ENCODE data around the gene CAMK1D.

CAMK1D gene

GRCh38 chr10:12500381-12501303, 151.3 kb downstream of the CAMK1D start:
- no peak for DNase-seq

GRCh38 chr10:12501324-12501723, 152.0 kb downstream of the CAMK1D start:
- no peak for DNase-seq

- no peak for DNase-seq
These were observed 152.6 kb downstream of the CAMK1D start for GRCh38 chr10:12501841-12502525.

GRCh38 chr10:12502526-12503274, 153.4 kb downstream of the CAMK1D start:
- no peak for DNase-seq

GRCh38 chr10:12503311-12503710, 154.0 kb downstream of the CAMK1D start:
- no peak for DNase-seq

GRCh38 chr10:12504176-12504575, 154.8 kb downstream of the CAMK1D start:
- no peak for DNase-seq

GRCh38 chr10:12504628-12505027, 155.3 kb downstream of the CAMK1D start:
- DNase-seq = no peak

- no peak for DNase-seq
These were observed 156.3 kb downstream of the CAMK1D start for GRCh38 chr10:12505683-12506082.

- no peak for DNase-seq
These were observed 158.0 kb downstream of the CAMK1D start for GRCh38 chr10:12507165-12507850.

GRCh38 chr10:12508165-12508564, 158.8 kb downstream of the CAMK1D start:
- DNase-seq = no peak

GRCh38 chr10:12509016-12509793, 159.9 kb downstream of the CAMK1D start:
- DNase-seq = no peak

- no peak for DNase-seq
These were observed 160.4 kb downstream of the CAMK1D start for GRCh38 chr10:12509794-12510100.

- DNase-seq = no peak
These were observed 161.2 kb downstream of the CAMK1D start for GRCh38 chr10:12510501-12510941.

- no peak for DNase-seq
These were observed 161.6 kb downstream of the CAMK1D start for GRCh38 chr10:12510984-12511383.

- DNase-seq = no peak
These were observed 162.3 kb downstream of the CAMK1D start for GRCh38 chr10:12511651-12512050.

GRCh38 chr10:12512332-12513002, 163.1 kb downstream of the CAMK1D start:
- no peak for DNase-seq

- no peak for DNase-seq
These were observed 163.6 kb downstream of the CAMK1D start for GRCh38 chr10:12513003-12513365.

- DNase-seq = no peak
These were observed 164.7 kb downstream of the CAMK1D start for GRCh38 chr10:12513775-12514673.

- DNase-seq = no peak
These were observed 168.7 kb downstream of the CAMK1D start for GRCh38 chr10:12518024-12518423.

- no peak for DNase-seq
These were observed 172.1 kb downstream of the CAMK1D start for GRCh38 chr10:12521423-12521822.

Measured in CD4-positive, alpha-beta T cell treated with Interferon gamma for 1 hour (primary cell).